GM12873 (cell line): ENCODE measurements around the gene ARHGAP32.

Source experiments
- CTCF ChIP-seq: IDR thresholded peaks from 2 replicates; pipeline ENCODE4 v1.5.1; 2012; ENCODE audit warnings: low read depth, mild to moderate bottlenecking, moderate library complexity, low read length, control low read depth; ENCODE audit not compliant: insufficient read depth; ENCODE audit errors: missing control alignments

The ARHGAP32 gene

DNA sequence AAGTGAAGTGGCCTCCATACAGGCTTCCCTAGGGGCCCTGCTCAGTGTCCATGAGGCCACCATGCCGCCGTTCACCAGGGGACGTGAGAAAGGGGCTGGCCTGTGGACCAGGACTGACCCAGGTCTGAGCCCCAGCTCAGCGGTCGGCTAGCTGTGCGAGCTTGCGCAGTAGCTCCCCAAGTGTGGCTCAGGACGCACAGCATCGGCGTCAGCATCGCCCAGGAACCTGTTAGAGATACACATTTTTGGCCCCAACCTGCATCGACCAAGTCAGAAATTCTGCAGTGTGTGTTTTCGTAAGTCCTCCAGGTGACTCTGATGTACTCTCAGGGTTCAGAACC, 249.9 kb downstream of the ARHGAP32 start:
- TF ChIP-seq CTCF: no peak

GRCh38 chr11:128941573-128942271, 250.4 kb downstream of the ARHGAP32 start:
- no peak for TF ChIP-seq CTCF

- TF ChIP-seq CTCF: no peak
Observed at GRCh38 chr11:128941110-128941509, 251.0 kb downstream of the ARHGAP32 start.

DNA sequence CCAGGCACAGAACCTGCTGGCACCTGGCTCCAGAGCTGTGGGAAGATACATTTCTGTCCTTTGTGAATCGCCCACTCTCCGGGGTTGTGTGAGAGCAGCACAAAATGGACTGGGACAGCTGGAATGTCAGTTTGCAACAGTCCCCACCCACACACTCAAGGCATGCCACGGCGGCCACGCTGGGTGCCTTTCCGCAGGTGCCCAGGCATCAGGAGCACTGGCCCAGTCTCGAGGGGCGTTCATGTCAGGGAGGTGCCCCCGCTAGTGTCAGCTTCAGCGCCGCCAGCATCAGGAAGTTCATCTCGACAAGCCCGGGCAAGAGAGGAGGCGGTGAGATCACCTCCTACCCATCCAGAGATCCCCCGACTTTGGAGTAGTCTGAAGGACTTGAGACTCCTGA, 251.5 kb downstream of the ARHGAP32 start:
- TF ChIP-seq CTCF: no peak

GRCh38 chr11:128940156-128940555, 252.0 kb downstream of the ARHGAP32 start:
- TF ChIP-seq CTCF: no peak

DNA sequence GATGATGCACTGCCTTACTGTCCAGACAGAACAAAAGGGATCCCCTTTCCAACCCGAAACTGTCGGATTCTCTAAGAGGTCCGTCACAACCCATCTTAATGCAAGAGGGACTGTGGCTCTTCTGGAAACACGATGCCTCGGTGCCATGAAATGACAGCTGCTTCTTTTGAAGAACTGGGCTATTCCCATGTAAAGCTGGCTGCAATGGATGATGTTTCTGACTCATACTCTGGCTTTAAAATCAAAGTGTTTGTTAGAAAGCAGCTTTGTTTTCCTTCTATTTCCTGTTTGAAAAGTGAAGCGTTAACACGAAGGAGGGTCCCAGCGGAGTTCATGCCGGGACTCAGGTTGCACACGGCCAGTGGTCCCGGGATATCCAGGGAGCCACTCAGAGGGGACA, 252.5 kb downstream of the ARHGAP32 start:
- TF ChIP-seq CTCF: no peak

DNA sequence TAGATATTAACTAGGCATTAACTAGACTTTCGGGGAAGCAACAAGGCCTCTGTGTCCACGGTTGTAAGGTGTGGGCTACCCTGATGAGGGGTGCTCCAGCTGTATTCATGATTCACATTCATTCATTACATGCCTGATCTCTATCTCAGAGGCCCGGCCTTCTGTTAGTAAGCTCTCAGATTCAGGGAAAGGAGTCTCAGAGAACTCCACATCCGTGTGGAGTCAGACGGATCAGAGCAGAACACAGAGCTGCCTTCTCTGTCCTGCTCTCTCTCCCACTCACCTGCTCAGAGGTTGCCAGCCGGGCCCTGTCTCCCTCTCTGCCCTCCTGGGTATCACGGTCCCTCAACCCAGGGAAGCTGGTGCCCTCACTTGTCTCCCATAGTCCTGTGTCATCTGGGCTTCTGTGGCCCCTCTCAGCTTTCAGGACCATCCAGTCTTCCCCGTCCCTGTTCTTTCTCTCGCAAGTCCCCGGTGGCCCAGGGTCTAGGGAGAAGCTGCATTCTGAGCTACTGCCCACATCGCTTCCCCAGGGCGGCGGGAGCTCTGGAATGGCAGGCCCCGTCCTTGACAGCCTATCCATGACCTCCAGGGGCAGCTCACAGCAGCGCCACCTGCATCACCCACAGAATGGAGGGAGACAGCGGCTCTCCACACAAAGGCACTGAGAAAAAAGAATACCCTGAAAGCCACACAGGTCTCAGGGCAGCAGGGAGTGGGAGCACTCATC, 253.8 kb downstream of the ARHGAP32 start:
- TF ChIP-seq CTCF: no peak
